HCT116 (cell line): Measurements from ENCODE around the gene GABRP. TPM values are rescaled to one million over a fixed set of nuclear protein-coding genes. Genes with fewer than 3 reads are reported as not detected.

ENCODE experiments used
- ATAC-seq: fragments of 200-7000 bp; cut with Tn5 transposase; 2 replicates; pipeline ENCODE4 v1.9.1; 2020; ENCODE audit warnings: mild to moderate bottlenecking, moderate library complexity
- BruUV-seq: library from RNA; stranded (reverse); fragments of 400-500 nt; replicated peaks from 2 replicates; lab custom pipeline; 2021; lab: Mats Ljungman, UMichigan
- CTCF ChIA-PET: fragments of 300-600 bp; sonication (Branson Sonifier 250); formaldehyde crosslinking; loops from one replicate; lab custom pipeline; 2021; ENCODE audit warnings: antibody characterized with exemption; lab: Charles Lee
- POLR2A ChIA-PET: fragments of 300-600, 350-600 bp; sonication (Branson Sonifier 250); formaldehyde crosslinking; loops from one replicate; lab custom pipeline; 2021; ENCODE audit warnings: antibody characterized with exemption; lab: Charles Lee
- RAD21 ChIA-PET, 2 experiments: fragments of 300-600 bp; sonication (Branson Sonifier 250); formaldehyde crosslinking; loops; one replicate each; lab custom pipeline; 2023; ENCODE audit warnings: low total read pairs in 2 of 2; ENCODE audit not compliant: uncharacterized antibody in 2 of 2, unreplicated experiment in 2 of 2, low non-redundant PET in 1 of 2; lab: Charles Lee
- DNase-seq: peaks from one replicate; pipeline ENCODE4 v3.0.0-alpha.2; 2010; ENCODE audit warnings: low read depth, low spot score
- H2AFZ ChIP-seq: fragments of 200-600 bp; shearing (Covaris generic), sonication (generic); 2 replicates; pipeline ENCODE4 v1.6.1; 2017; ENCODE audit warnings: low read depth, mixed run types, mixed read lengths, antibody characterized with exemption, low read length; ENCODE audit not compliant: poor library complexity, severe bottlenecking
- H3K27ac ChIP-seq: 2 replicates; pipeline ENCODE4 v1.5.1; 2012; ENCODE audit warnings: low read depth, low read length
- H3K27me3 ChIP-seq: fragments of 200-600 bp; sonication (generic); 2 replicates; pipeline ENCODE4 v1.6.1; 2016; ENCODE audit warnings: mixed run types, low read length, mixed read lengths; ENCODE audit not compliant: insufficient read depth
- H3K36me3 ChIP-seq, 2 experiments: fragments of 200-500 bp in 1 of 2; fragments of 200-600 bp in 1 of 2; sonication (Bioruptor generic) in 1 of 2; sonication (generic) in 1 of 2; 2 replicates each; pipeline versions ENCODE4 v1.5.1 to v1.6.1; 2014 to 2016; ENCODE audit warnings: low read length in 2 of 2, inconsistent platforms in 1 of 2, mixed read lengths in 1 of 2, mixed run types in 1 of 2; ENCODE audit not compliant: insufficient read depth in 2 of 2, control insufficient read depth in 1 of 2
- H3K4me1 ChIP-seq, 2 experiments: fragments of 200-600 bp in 1 of 2; sonication (generic) in 1 of 2; 2 replicates each; pipeline versions ENCODE4 v1.5.1 to v1.6.1; 2012 to 2017; ENCODE audit warnings: low read length in 2 of 2, inconsistent platforms in 1 of 2, mild to moderate bottlenecking in 1 of 2, mixed read lengths in 1 of 2, mixed run types in 1 of 2, moderate library complexity in 1 of 2; ENCODE audit not compliant: insufficient read depth in 2 of 2, control insufficient read depth in 1 of 2
- H3K4me2 ChIP-seq: fragments of 200-600 bp; sonication (generic); 2 replicates; pipeline ENCODE4 v1.6.1; 2017; ENCODE audit warnings: mixed run types, low read length, mixed read lengths
- H3K4me3 ChIP-seq, 2 experiments: fragments of 200-600 bp in 1 of 2; sonication (generic) in 1 of 2; replicated peaks in 1 of 2; 2 replicates each; pipeline ENCODE4 v1.5.1; 2011 to 2016; ENCODE audit warnings: low read length in 2 of 2, control low read depth in 1 of 2, low read depth in 1 of 2, mild to moderate bottlenecking in 1 of 2, mixed read lengths in 1 of 2, mixed run types in 1 of 2
- H3K79me2 ChIP-seq: fragments of 200-600 bp; sonication (generic); 2 replicates; pipeline ENCODE4 v1.6.1; 2017; ENCODE audit warnings: mild to moderate bottlenecking, mixed run types, low read length, moderate library complexity, mixed read lengths; ENCODE audit not compliant: insufficient read depth
- H3K9ac ChIP-seq: fragments of 200-600 bp; sonication (generic); 2 replicates; pipeline ENCODE4 v1.6.1; 2016; ENCODE audit warnings: low read length, mixed read lengths
- H3K9me2 ChIP-seq: fragments of 200-600 bp; sonication (generic), shearing (Covaris generic); 2 replicates; pipeline ENCODE4 v1.6.1; 2017; ENCODE audit warnings: mixed run types, mild to moderate bottlenecking, moderate library complexity; ENCODE audit not compliant: insufficient read depth
- H3K9me3 ChIP-seq, 2 experiments: fragments of 200-500 bp in 1 of 2; fragments of 200-600 bp in 1 of 2; sonication (Bioruptor generic) in 1 of 2; sonication (generic) in 1 of 2; 2 replicates each; pipeline ENCODE4 v1.6.1; 2014 to 2017; ENCODE audit warnings: low read length in 2 of 2, mixed read lengths in 2 of 2, inconsistent platforms in 1 of 2, low read depth in 1 of 2, mild to moderate bottlenecking in 1 of 2, mixed run types in 1 of 2, moderate library complexity in 1 of 2; ENCODE audit not compliant: control insufficient read depth in 1 of 2, insufficient read depth in 1 of 2
- H4K20me1 ChIP-seq: fragments of 200-600 bp; sonication (generic), shearing (Covaris generic); 2 replicates; pipeline ENCODE4 v1.6.1; 2017; ENCODE audit warnings: mixed run types, mild to moderate bottlenecking, moderate library complexity; ENCODE audit not compliant: insufficient read depth
- CBX3 ChIP-seq: IDR thresholded peaks from 2 replicates; pipeline ENCODE4 v1.6.1; 2012; ENCODE audit warnings: low read depth
- CTCF ChIP-seq, 3 experiments: fragments of 200-600 bp in 1 of 3; sonication (generic) in 1 of 3; IDR thresholded peaks in 2 of 3; conservative IDR thresholded peaks in 1 of 3; 2 replicates each; pipeline ENCODE4 v1.5.1; 2012 to 2017; ENCODE audit warnings: low read depth in 2 of 3, low read length in 2 of 3, antibody characterized with exemption in 1 of 3, borderline replicate concordance in 1 of 3, control low read depth in 1 of 3, mild to moderate bottlenecking in 1 of 3, mixed read lengths in 1 of 3, mixed run types in 1 of 3, moderate library complexity in 1 of 3; ENCODE audit not compliant: insufficient read depth in 1 of 3
- EGR1 ChIP-seq: IDR thresholded peaks from 2 replicates; pipeline ENCODE4 v1.6.1; 2012; ENCODE audit warnings: low read depth
- EZH2 ChIP-seq: fragments of 200-600 bp; sonication (generic); IDR thresholded peaks from 2 replicates; pipeline ENCODE4 v1.6.1; 2017; ENCODE audit warnings: antibody characterized with exemption, mixed run types
- EZH2phosphoT487 ChIP-seq: fragments of 200-600 bp; IDR thresholded peaks from 2 replicates; pipeline ENCODE4 v1.6.1; 2018; ENCODE audit warnings: antibody characterized with exemption, borderline replicate concordance
- FOSL1 ChIP-seq: IDR thresholded peaks from 2 replicates; pipeline ENCODE4 v1.6.1; 2012; ENCODE audit warnings: low read depth
- JUND ChIP-seq: IDR thresholded peaks from 2 replicates; pipeline ENCODE4 v1.6.1; 2012
- RAD21 ChIP-seq: IDR thresholded peaks from 2 replicates; pipeline ENCODE4 v1.6.1; 2012; ENCODE audit warnings: low read depth, mild to moderate bottlenecking
- SP1 ChIP-seq: IDR thresholded peaks from 2 replicates; pipeline ENCODE4 v1.6.1; 2012; ENCODE audit warnings: low read depth
- SRF ChIP-seq: IDR thresholded peaks from 2 replicates; pipeline ENCODE4 v1.6.1; 2012; ENCODE audit warnings: low read depth
- ZNF274 ChIP-seq: fragments of 200-500 bp; sonication (Bioruptor generic); IDR thresholded peaks from 2 replicates; pipeline ENCODE4 v1.6.1; 2014; ENCODE audit warnings: mild to moderate bottlenecking, low read depth, low read length, inconsistent platforms
- intact Hi-C: fragments of 100-400 bp; cut with micrococcal nuclease; formaldehyde crosslinking; loops from 2 replicates; pipeline ENCODE4 v1.10.0; 2022
- total RNA-seq: library from RNA; stranded (reverse); gene quantifications from one replicate; pipeline ENCODE4 v1.2.1, GENCODE V29; 2021; ENCODE audit not compliant: unreplicated experiment
- TF ChIP-seq, protein P1 (sequence below): IDR thresholded peaks from 2 replicates; pipeline ENCODE4 v1.6.1; 2011; ENCODE audit warnings: mild to moderate bottlenecking, low read length, moderate library complexity; ENCODE audit not compliant: insufficient replicate concordance; ENCODE audit errors: extremely low read depth
- TF ChIP-seq, protein P2 (sequence below): IDR thresholded peaks from 2 replicates; pipeline ENCODE4 v1.6.1; 2012

Gene GABRP
- total RNA-seq, 1 experiment from 2014 or later = not detected

DNA sequence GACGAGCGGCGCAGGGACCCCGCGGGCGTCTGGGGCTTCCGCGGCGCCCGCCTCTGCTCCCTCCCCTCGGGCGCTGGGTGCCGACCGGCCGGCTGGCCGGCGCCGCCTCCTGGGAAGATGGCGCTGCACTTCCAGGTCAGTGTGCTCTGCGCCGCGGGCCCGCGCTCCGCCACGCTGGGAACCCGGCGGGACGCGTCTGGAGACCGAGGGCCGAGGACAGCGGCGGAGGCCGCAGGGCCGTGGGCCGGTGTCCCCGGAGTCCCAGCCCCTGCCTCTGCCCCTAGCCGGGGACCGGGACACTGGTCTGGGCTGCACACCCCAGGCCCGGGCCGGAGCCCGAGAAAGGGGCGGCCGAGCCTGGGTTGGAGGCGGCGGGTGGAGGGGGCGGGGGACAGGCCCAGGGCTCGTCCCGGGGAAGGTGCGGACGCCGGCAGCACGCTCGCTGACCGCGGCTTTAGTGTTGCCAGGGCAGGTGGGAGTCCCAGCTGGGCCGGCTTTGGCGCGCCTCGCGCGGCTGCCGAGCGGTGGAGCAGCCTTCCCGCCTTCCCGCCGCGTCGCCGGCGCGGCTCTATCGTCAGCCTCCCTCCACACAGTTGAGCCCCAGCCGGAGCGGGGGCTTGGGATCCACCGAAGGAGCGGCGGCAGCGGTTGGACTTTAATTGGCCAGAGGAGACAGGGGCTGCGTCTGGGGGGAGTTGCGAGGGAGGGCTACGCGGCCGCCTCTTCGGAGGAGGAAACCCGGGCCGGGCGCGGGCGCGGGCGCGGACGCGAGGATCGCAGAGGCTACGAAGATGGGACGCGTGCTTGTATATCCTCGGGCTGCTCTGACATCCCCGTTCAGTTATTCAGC, 78.6 kb downstream of the GABRP start, which contains the start of gene RANBP17 (continued):
- TF ChIP-seq, protein P1, sequence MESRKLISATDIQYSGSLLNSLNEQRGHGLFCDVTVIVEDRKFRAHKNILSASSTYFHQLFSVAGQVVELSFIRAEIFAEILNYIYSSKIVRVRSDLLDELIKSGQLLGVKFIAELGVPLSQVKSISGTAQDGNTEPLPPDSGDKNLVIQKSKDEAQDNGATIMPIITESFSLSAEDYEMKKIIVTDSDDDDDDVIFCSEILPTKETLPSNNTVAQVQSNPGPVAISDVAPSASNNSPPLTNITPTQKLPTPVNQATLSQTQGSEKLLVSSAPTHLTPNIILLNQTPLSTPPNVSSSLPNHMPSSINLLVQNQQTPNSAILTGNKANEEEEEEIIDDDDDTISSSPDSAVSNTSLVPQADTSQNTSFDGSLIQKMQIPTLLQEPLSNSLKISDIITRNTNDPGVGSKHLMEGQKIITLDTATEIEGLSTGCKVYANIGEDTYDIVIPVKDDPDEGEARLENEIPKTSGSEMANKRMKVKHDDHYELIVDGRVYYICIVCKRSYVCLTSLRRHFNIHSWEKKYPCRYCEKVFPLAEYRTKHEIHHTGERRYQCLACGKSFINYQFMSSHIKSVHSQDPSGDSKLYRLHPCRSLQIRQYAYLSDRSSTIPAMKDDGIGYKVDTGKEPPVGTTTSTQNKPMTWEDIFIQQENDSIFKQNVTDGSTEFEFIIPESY = no peak
- TF ChIP-seq, protein P2, sequence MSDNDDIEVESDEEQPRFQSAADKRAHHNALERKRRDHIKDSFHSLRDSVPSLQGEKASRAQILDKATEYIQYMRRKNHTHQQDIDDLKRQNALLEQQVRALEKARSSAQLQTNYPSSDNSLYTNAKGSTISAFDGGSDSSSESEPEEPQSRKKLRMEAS = peak; percentile 53
- no peak for TF ChIP-seq CTCF (IDR thresholded peaks at IDR 0.05 in 2 of 3, conservative IDR thresholded peaks at IDR 0.05 in 1 of 3; ENCODE audit: borderline replicate concordance in 1 of 3, insufficient read depth in 1 of 3, low read depth in 2 of 3, low read length in 2 of 3)
- TF ChIP-seq SP1 = peak; percentile 3; the same call in 1 of the 2 replicates
- TF ChIP-seq JUND = no peak
- TF ChIP-seq, all 23 proteins: peak for 8

- Histone ChIP-seq H3K27me3 (no peaks in the 10 kb centered on the region), H3K4me2 (peak overlapping the region; percentile 95; the same call in 1 of the 2 replicates), H4K20me1 (no peaks in the 10 kb centered on the region), H3K4me1 (peaks cover 3 to 14% of the 10 kb centered on the region in 2 experiments; a peak in 2 of 4 replicates), H3K9ac (no peak overlapping the region), H3K36me3 (no peaks in the 10 kb centered on the region), H3K79me2 (peaks cover 59% of the 10 kb centered on the region), H2AFZ (no peak overlapping the region), H3K9me3 (peaks cover 3 to 13% of the 10 kb centered on the region in 2 experiments; a peak in 2 of 4 replicates), H3K27ac (no peak overlapping the region), H3K9me2 (no peaks in the 10 kb centered on the region), H3K4me3 (no peak overlapping the region)
- TF ChIP-seq SRF (no peak), CTCF (IDR thresholded peaks at IDR 0.05 in 2 of 3, conservative IDR thresholded peaks at IDR 0.05 in 1 of 3; ENCODE audit: borderline replicate concordance in 1 of 3, insufficient read depth in 1 of 3, low read depth in 2 of 3, low read length in 2 of 3) (no peak), ZNF274 (no peak), EZH2phosphoT487 (no peak), RAD21 (no peak), FOSL1 (no peak), EZH2 (no peak), CBX3 (no peak), EGR1 (no peak)
- TF ChIP-seq, protein P1 = no peak
- POLR2A ChIA-PET = no interaction called here
- CTCF ChIA-PET = no interaction called here
- DNase-seq (no peak), ATAC-seq (no peak)
- no TSS peak for BruUV-seq
- RAD21 ChIA-PET = no interaction called here
- intact Hi-C loops = no loop called here
Observed at GRCh38 chr5:170863646-170864045, 80.1 kb downstream of the GABRP start.
